SK-N-SH treated with all-trans-retinoic acid at 6 μM for 48 hours (cell line): ENCODE data around the gene PDGFD.

ENCODE experiments used
- CSDC2 ChIP-seq: fragments of 250-450 bp; sonication (Bioruptor Pico); IDR thresholded peaks from 2 replicates; pipeline ENCODE4 v1.5.0; 2020; ENCODE audit warnings: mild to moderate bottlenecking, moderate library complexity
- ISL1 ChIP-seq: fragments of 250-450 bp; sonication (Bioruptor Pico); IDR thresholded peaks from 2 replicates; pipeline ENCODE4 v2.1.2; 2022; ENCODE audit warnings: mild to moderate bottlenecking, moderate library complexity
- PPARA ChIP-seq: fragments of 250-450 bp; sonication (Bioruptor Pico); IDR thresholded peaks from 2 replicates; pipeline ENCODE4 v1.5.0; 2020; ENCODE audit warnings: mild to moderate bottlenecking, borderline replicate concordance
- RARB ChIP-seq: fragments of 250-450 bp; sonication (Bioruptor Pico); IDR thresholded peaks from 2 replicates; pipeline ENCODE4 v1.8.0; 2021; ENCODE audit warnings: mild to moderate bottlenecking, moderate library complexity
- TOX ChIP-seq: fragments of 250-450 bp; sonication (Bioruptor Pico); IDR thresholded peaks from 2 replicates; pipeline ENCODE4 v1.8.0; 2021; ENCODE audit warnings: mild to moderate bottlenecking, moderate library complexity, borderline replicate concordance
- ZC3H10 ChIP-seq: fragments of 250-450 bp; sonication (Bioruptor Pico); IDR thresholded peaks from 2 replicates; pipeline ENCODE4 v1.5.1; 2021; ENCODE audit warnings: mild to moderate bottlenecking, moderate library complexity
- ZNF565 ChIP-seq: fragments of 450-650 bp; formaldehyde crosslinking; conservative IDR thresholded peaks from 2 replicates; pipeline ENCODE4 v1.5.0; 2020; ENCODE audit warnings: low read depth, mild to moderate bottlenecking, moderate library complexity
- ZNF70 ChIP-seq: fragments of 450-650 bp; formaldehyde crosslinking; IDR thresholded peaks from 2 replicates; pipeline ENCODE4 v1.5.0; 2020; ENCODE audit warnings: mild to moderate bottlenecking, moderate library complexity
- ZNF8 ChIP-seq: fragments of 450-650 bp; formaldehyde crosslinking; IDR thresholded peaks from 2 replicates; pipeline ENCODE4 v1.5.0; 2020; ENCODE audit warnings: mild to moderate bottlenecking, moderate library complexity
- TF ChIP-seq, protein P1 (sequence below): fragments of 250-450 bp; sonication (Bioruptor Pico); IDR thresholded peaks from 2 replicates; pipeline ENCODE4 v1.8.0; 2020; ENCODE audit warnings: mild to moderate bottlenecking, moderate library complexity, borderline replicate concordance
- TF ChIP-seq, protein P2 (sequence below): fragments of 250-450 bp; sonication (Bioruptor Pico); IDR thresholded peaks from 2 replicates; pipeline ENCODE4 v1.5.0; 2020; ENCODE audit warnings: mild to moderate bottlenecking, moderate library complexity

DNA sequence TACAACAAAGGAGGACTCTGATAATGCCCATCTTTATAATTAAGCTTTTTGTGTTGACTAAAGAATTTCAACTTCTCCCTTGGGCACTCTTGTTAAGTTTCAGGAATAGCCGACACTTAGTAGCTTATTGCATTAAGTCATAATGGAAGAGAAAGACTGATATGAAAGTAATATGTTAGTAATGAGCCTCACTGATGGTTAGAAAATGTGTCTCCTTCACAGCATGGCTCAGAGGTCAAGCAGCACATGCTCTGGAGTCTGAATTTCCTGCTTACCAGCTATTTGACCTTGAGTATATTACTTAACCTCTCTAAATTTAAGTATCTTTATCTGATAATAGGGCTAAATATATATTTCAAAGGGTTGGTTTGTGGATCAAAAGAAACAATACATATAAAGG, 39.0 kb downstream of the PDGFD start:
- TF ChIP-seq, protein P1, sequence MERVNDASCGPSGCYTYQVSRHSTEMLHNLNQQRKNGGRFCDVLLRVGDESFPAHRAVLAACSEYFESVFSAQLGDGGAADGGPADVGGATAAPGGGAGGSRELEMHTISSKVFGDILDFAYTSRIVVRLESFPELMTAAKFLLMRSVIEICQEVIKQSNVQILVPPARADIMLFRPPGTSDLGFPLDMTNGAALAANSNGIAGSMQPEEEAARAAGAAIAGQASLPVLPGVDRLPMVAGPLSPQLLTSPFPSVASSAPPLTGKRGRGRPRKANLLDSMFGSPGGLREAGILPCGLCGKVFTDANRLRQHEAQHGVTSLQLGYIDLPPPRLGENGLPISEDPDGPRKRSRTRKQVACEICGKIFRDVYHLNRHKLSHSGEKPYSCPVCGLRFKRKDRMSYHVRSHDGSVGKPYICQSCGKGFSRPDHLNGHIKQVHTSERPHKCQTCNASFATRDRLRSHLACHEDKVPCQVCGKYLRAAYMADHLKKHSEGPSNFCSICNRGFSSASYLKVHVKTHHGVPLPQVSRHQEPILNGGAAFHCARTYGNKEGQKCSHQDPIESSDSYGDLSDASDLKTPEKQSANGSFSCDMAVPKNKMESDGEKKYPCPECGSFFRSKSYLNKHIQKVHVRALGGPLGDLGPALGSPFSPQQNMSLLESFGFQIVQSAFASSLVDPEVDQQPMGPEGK (CRISPR knock-in tag) = no peak
- no peak for TF ChIP-seq ZNF70 (CRISPR knock-in tag)
- TF ChIP-seq CSDC2 (CRISPR knock-in tag) = no peak
- TF ChIP-seq RARB (CRISPR knock-in tag) = no peak
- no peak for TF ChIP-seq ZNF8 (CRISPR knock-in tag)
- TF ChIP-seq, protein P2, sequence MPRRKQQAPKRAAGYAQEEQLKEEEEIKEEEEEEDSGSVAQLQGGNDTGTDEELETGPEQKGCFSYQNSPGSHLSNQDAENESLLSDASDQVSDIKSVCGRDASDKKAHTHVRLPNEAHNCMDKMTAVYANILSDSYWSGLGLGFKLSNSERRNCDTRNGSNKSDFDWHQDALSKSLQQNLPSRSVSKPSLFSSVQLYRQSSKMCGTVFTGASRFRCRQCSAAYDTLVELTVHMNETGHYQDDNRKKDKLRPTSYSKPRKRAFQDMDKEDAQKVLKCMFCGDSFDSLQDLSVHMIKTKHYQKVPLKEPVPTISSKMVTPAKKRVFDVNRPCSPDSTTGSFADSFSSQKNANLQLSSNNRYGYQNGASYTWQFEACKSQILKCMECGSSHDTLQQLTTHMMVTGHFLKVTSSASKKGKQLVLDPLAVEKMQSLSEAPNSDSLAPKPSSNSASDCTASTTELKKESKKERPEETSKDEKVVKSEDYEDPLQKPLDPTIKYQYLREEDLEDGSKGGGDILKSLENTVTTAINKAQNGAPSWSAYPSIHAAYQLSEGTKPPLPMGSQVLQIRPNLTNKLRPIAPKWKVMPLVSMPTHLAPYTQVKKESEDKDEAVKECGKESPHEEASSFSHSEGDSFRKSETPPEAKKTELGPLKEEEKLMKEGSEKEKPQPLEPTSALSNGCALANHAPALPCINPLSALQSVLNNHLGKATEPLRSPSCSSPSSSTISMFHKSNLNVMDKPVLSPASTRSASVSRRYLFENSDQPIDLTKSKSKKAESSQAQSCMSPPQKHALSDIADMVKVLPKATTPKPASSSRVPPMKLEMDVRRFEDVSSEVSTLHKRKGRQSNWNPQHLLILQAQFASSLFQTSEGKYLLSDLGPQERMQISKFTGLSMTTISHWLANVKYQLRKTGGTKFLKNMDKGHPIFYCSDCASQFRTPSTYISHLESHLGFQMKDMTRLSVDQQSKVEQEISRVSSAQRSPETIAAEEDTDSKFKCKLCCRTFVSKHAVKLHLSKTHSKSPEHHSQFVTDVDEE = no peak
- TF ChIP-seq ZC3H10 (CRISPR knock-in tag) = no peak
- no peak for TF ChIP-seq ZNF565 (CRISPR knock-in tag)
- no peak for TF ChIP-seq PPARA (CRISPR knock-in tag)
- no peak for TF ChIP-seq ISL1 (CRISPR knock-in tag)
- TF ChIP-seq TOX = no peak
